ENCODE data around the gene PELI1. TPM values are rescaled to one million over a fixed set of nuclear protein-coding genes. Genes with fewer than 3 reads are reported as not detected.

The PELI1 gene
- total and polyA plus RNA-seq, 9 donors, result 5.7 to 14.4 (median 12.0) TPM

DNA sequence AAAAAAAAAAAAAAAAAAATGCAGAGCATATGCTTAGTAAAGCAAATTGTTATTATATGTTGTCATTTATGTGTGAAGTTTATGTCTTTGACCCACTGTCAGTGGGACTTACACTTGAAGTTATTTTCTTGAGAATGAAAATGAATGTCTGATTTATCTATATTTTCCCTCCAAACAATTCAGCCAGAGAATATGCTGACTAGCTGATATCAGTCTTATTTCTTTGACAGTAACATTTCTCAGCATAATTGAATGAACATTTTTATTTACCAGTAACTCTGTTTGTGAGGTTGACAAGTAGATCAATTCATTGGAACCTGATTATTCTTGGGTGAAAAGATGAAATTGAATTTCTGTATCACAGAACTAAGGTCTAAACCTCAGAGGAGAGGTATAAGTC lies 85.0 kb downstream of the PELI1 start:
- Histone ChIP-seq H3K4me3 (no peak overlapping the region), H3K27me3 (no peaks in the 10 kb centered on the region), H3K4me1 (ENCODE audit: insufficient read depth) (no peaks in the 10 kb centered on the region), H3K36me3 (no peaks in the 10 kb centered on the region), H3K27ac (no peak overlapping the region), H3K9me3 (no peaks in the 10 kb centered on the region)
- DNase-seq, result no peak
- intact Hi-C loops (cut with DNase I), result loop anchor here in 2 of 4 donors (10.0 kb wide), 3 partner anchors 256 to 436 kb away; no protein-coding TSS in a partner anchor
- TF ChIP-seq POLR2A (IDR thresholded peaks at IDR 0.05), result no peak
- TF ChIP-seq, protein P1, sequence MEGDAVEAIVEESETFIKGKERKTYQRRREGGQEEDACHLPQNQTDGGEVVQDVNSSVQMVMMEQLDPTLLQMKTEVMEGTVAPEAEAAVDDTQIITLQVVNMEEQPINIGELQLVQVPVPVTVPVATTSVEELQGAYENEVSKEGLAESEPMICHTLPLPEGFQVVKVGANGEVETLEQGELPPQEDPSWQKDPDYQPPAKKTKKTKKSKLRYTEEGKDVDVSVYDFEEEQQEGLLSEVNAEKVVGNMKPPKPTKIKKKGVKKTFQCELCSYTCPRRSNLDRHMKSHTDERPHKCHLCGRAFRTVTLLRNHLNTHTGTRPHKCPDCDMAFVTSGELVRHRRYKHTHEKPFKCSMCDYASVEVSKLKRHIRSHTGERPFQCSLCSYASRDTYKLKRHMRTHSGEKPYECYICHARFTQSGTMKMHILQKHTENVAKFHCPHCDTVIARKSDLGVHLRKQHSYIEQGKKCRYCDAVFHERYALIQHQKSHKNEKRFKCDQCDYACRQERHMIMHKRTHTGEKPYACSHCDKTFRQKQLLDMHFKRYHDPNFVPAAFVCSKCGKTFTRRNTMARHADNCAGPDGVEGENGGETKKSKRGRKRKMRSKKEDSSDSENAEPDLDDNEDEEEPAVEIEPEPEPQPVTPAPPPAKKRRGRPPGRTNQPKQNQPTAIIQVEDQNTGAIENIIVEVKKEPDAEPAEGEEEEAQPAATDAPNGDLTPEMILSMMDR (IDR thresholded peaks at IDR 0.05), result no peak
- no peak for TF ChIP-seq EP300 (IDR thresholded peaks at IDR 0.05)

DNA sequence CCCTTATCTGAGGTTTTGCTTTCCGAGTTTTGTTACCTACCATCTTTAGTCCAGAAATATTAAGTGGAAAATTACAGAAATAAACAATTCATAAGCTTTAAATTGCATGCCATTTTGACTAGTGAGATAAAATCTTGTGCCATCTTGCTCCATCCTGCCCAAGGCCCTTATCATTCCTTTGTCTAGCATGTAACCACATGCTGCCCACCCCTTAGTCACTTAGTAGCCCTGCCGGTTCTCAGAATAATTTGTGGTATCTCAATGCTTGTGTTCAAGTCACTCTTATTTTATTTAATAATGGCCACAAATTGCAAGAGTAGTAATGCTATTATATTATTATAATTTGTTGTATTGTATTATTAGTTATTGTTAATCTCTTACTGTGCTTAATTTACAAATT lies 88.2 kb downstream of the PELI1 start:
- intact Hi-C loops (cut with DNase I), result loop anchor here in 2 of 4 donors (10.0 kb wide), 3 partner anchors 259 to 439 kb away; no protein-coding TSS in a partner anchor
- H3K4me3 ChIP-seq, result no peak overlapping the region
- no peaks in the 10 kb centered on the region for H3K4me1 ChIP-seq (ENCODE audit: insufficient read depth)
- H3K27ac ChIP-seq, result no peak overlapping the region
- H3K36me3 ChIP-seq, result no peaks in the 10 kb centered on the region
- no peaks in the 10 kb centered on the region for H3K27me3 ChIP-seq
- 85 to 90% (median 88%) methylated on average over 2 of the region's 2 CpGs for WGBS, 3 donors
- no peak for TF ChIP-seq POLR2A (IDR thresholded peaks at IDR 0.05)
- no peak for TF ChIP-seq EP300 (IDR thresholded peaks at IDR 0.05)
- TF ChIP-seq, protein P1 (IDR thresholded peaks at IDR 0.05), result no peak
- H3K9me3 ChIP-seq, result no peaks in the 10 kb centered on the region
- no peak for DNase-seq

DNA sequence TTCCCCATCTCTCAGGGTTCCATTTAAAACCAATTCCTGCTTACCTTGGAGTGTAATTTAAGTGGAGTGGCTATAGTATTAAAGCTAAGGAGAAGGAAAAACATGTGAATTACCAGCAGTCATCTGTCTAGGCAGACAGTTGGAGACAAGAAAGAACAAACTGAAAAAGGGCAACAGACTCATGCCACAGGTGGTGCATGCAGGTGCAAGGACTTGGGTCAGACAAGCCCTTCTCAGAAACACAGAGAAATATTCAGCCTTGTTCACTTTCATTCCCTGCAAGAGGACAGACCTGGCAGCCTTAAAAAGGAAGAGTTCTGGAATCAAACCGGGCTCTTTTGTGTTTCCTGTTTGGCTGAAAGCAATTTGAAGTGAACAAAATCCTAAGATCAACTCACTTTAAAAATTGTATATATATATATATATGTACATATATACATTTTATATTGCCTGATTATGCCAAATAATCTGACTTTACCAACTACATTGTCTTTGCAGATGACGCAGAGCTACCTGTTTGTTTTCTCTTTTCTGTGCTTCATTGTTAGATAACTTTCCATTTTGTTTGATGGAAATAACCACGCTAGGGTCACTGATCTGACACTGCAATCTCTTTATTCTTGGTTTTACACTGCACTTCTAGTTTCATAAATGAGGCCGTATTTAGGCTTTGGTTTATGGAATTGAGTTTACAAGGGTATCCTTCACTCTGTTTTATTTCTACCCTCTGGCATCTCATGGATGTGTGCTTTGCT lies 89.9 kb downstream of the PELI1 start:
- Histone ChIP-seq H3K36me3 (no peaks in the 10 kb centered on the region), H3K4me1 (ENCODE audit: insufficient read depth) (no peaks in the 10 kb centered on the region), H3K27me3 (no peaks in the 10 kb centered on the region), H3K4me3 (no peak overlapping the region), H3K27ac (no peak overlapping the region), H3K9me3 (no peaks in the 10 kb centered on the region)
- no peak for DNase-seq
- WGBS, 3 donors, result 72 to 77% (median 75%) methylated on average over 4 of the region's 4 CpGs
- TF ChIP-seq, protein P1 (IDR thresholded peaks at IDR 0.05), result no peak
- no peak for TF ChIP-seq EP300 (IDR thresholded peaks at IDR 0.05)
- no peak for TF ChIP-seq POLR2A (IDR thresholded peaks at IDR 0.05)
- intact Hi-C loops (cut with DNase I), result loop anchor here in 2 of 4 donors (10.0 kb wide), 3 partner anchors 260 to 440 kb away; no protein-coding TSS in a partner anchor

DNA sequence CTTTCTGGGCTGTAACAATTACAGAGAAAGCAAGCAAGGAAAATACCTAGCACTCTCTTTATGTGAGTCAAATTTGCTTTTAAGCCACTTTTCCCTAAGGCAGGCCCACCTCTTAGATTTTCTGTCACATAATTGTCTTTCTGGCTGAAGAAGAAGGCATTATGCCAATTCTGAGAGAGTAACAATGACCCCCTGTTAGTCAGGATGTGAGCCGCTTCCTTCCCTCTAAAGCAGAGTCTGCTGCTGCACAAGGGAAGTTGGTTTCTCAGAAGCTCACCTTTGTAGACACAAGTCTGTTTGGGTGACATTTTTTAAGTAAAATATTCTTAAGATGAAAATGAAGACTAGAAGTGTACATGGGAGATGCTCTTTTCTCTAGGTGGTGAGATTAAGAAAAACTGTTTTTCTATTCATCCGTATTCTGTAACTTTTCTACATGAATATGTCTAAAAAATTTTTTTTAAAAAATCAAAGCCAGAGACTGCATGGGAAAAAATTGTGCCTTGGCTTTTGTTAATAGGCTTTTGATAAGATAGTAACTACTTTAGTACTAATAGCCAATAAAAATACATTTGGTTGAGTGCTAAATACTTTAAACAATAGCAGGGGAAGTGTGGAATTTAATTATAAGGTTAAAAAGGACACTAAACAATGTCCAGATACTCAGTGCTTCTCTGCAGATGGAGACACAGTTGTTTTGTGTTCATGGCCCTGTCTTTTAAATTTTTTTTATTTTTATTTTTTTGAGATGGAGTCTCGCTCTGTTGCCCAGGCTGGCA lies 91.6 kb downstream of the PELI1 start:
- Histone ChIP-seq H3K9me3 (no peaks in the 10 kb centered on the region), H3K4me1 (ENCODE audit: insufficient read depth) (no peaks in the 10 kb centered on the region), H3K27ac (no peak overlapping the region), H3K4me3 (no peak overlapping the region), H3K27me3 (no peaks in the 10 kb centered on the region), H3K36me3 (no peaks in the 10 kb centered on the region)
- no peak for DNase-seq
- intact Hi-C loops (cut with DNase I), result loop anchor here in 2 of 4 donors (10.0 kb wide), 3 partner anchors 262 to 442 kb away; no protein-coding TSS in a partner anchor
- TF ChIP-seq POLR2A (IDR thresholded peaks at IDR 0.05), result no peak
- WGBS, 3 donors, result 78 to 90% (median 86%) methylated on average over 3 of the region's 3 CpGs
